HL-60 (cell line): ENCODE results near the gene PDGFC.

Experiments
- CTCF ChIP-seq: IDR thresholded peaks from one replicate; pipeline ENCODE4 v1.5.1; 2011; ENCODE audit warnings: low read length, control low read depth, inconsistent platforms; ENCODE audit not compliant: insufficient read depth
- REST ChIP-seq: IDR thresholded peaks from 2 replicates; pipeline ENCODE4 v1.6.1; 2012; ENCODE audit warnings: low read depth; ENCODE audit not compliant: insufficient replicate concordance

- no peak for TF ChIP-seq CTCF
- TF ChIP-seq REST = no peak
These were observed 138.7 kb downstream of the PDGFC start for GRCh38 chr4:156832886-156833285.
